ENCODE data around the gene TMEM63C.
A peak's percentile ranks its signal among the peaks of the same experiment; 100 is the strongest.

The TMEM63C gene

GRCh38 chr14:77206877-77207389 is 25.3 kb downstream of the TMEM63C start:
- Histone ChIP-seq H3K36me3 (no peaks in the 10 kb centered on the region), H3K4me3 (ENCODE audit: low read depth, low read length) (no peak overlapping the region), H3K27me3 (ENCODE audit: insufficient read depth, low read depth, severe bottlenecking) (no peaks in the 10 kb centered on the region), H3K27ac (peak overlapping the region; percentile 73), H3K9me3 (ENCODE audit: severe bottlenecking) (no peaks in the 10 kb centered on the region)
- peak; percentile 42; the same call in 1 of the 2 replicates for TF ChIP-seq CTCF (IDR thresholded peaks at IDR 0.05; ENCODE audit: low read depth, low read length)
- peak; percentile 71 for DNase-seq

- Histone ChIP-seq H3K9me3 (ENCODE audit: severe bottlenecking) (no peaks in the 10 kb centered on the region), H3K4me3 (ENCODE audit: low read depth, low read length) (no peak overlapping the region), H3K36me3 (no peaks in the 10 kb centered on the region), H3K27ac (peak overlapping the region; percentile 20; the same call in 1 of the 2 replicates), H3K27me3 (ENCODE audit: insufficient read depth, low read depth, severe bottlenecking) (no peaks in the 10 kb centered on the region)
- no peak for TF ChIP-seq CTCF (IDR thresholded peaks at IDR 0.05; ENCODE audit: low read depth, low read length)
- peak; percentile 57 for DNase-seq
Measured at GRCh38 chr14:77208291-77208978, 26.8 kb downstream of the TMEM63C start.

- no peaks in the 10 kb centered on the region for H3K36me3 ChIP-seq
- no peaks in the 10 kb centered on the region for H3K27me3 ChIP-seq (ENCODE audit: insufficient read depth, low read depth, severe bottlenecking)
- H3K4me3 ChIP-seq (ENCODE audit: low read depth, low read length), result no peak overlapping the region
- no peak for TF ChIP-seq CTCF (IDR thresholded peaks at IDR 0.05; ENCODE audit: low read depth, low read length)
- H3K27ac ChIP-seq, result no peak overlapping the region
- DNase-seq, result no peak
- no peaks in the 10 kb centered on the region for H3K9me3 ChIP-seq (ENCODE audit: severe bottlenecking)
Measured at GRCh38 chr14:77208979-77209318, 27.4 kb downstream of the TMEM63C start.

GRCh38 chr14:77212097-77212870 is 30.7 kb downstream of the TMEM63C start:
- no peak overlapping the region for H3K4me3 ChIP-seq (ENCODE audit: low read depth, low read length)
- H3K27me3 ChIP-seq (ENCODE audit: insufficient read depth, low read depth, severe bottlenecking), result no peaks in the 10 kb centered on the region
- DNase-seq, result no peak

GRCh38 chr14:77212943-77213678 is 31.5 kb downstream of the TMEM63C start:
- H3K4me3 ChIP-seq (ENCODE audit: low read depth, low read length), result no peak overlapping the region
- no peaks in the 10 kb centered on the region for H3K9me3 ChIP-seq (ENCODE audit: severe bottlenecking)
- peak; percentile 95 for TF ChIP-seq CTCF (IDR thresholded peaks at IDR 0.05; ENCODE audit: low read depth, low read length)
- peak; percentile 77 for DNase-seq
- no peak overlapping the region for H3K27ac ChIP-seq
- no peaks in the 10 kb centered on the region for H3K27me3 ChIP-seq (ENCODE audit: insufficient read depth, low read depth, severe bottlenecking)
- H3K36me3 ChIP-seq, result no peaks in the 10 kb centered on the region

More at GRCh38 chr14:77212097-77212870, 30.7 kb downstream of the TMEM63C start:
- no peak for TF ChIP-seq CTCF (IDR thresholded peaks at IDR 0.05; ENCODE audit: low read depth, low read length)
- no peak overlapping the region for H3K27ac ChIP-seq
- no peaks in the 10 kb centered on the region for H3K9me3 ChIP-seq (ENCODE audit: severe bottlenecking)
- no peaks in the 10 kb centered on the region for H3K36me3 ChIP-seq
